Stomach (tissue), 9 donors: ENCODE data around the gene UHRF2. TPM values are rescaled to one million over a fixed set of nuclear protein-coding genes. Genes with fewer than 3 reads are reported as not detected.

Source experiments
- DNase-seq, 2 donors: peaks; one replicate each; pipeline versions ENCODE4 v3.0.0 to v3.0.0-alpha.2; 2013 to 2019
- H3K27ac ChIP-seq, 5 donors: fragments of 200-600 bp in 4 of 5; sonication (generic) in 4 of 5; one replicate each; pipeline ENCODE4 v1.5.1; 2013 to 2019; ENCODE audit warnings: mild to moderate bottlenecking in 1 of 5, moderate library complexity in 1 of 5
- H3K27me3 ChIP-seq, 3 donors: fragments of 200-600 bp; sonication (generic); one replicate each; pipeline ENCODE4 v1.5.1; 2017 to 2019; ENCODE audit warnings: mixed run types in 1 of 3
- H3K36me3 ChIP-seq, 4 donors: fragments of 200-600 bp; sonication (generic); 1 replicate in 3 of 4; 2 replicates in 1 of 4; pipeline ENCODE4 v1.5.1; 2016 to 2019
- H3K4me1 ChIP-seq, 4 donors: fragments of 200-600 bp; sonication (generic); one replicate each; pipeline ENCODE4 v1.5.1; 2016 to 2019
- H3K4me3 ChIP-seq, 4 donors: fragments of 200-600 bp; sonication (generic) in 3 of 4; one replicate each; pipeline ENCODE4 v1.5.1; 2016 to 2019; ENCODE audit warnings: mild to moderate bottlenecking in 1 of 4
- H3K9me3 ChIP-seq, 4 donors: fragments of 200-600 bp; sonication (generic); one replicate each; pipeline ENCODE4 v1.5.1; 2016 to 2019
- CTCF ChIP-seq, 7 experiments: fragments of 450-650 bp in 4 of 7; fragments of 200-600 bp in 3 of 7; sonication (generic) in 3 of 7; IDR thresholded peaks; one replicate each; pipeline ENCODE4 v1.5.1; 2016 to 2019; ENCODE audit warnings: antibody characterized with exemption in 7 of 7, control low read depth in 2 of 7, mild to moderate bottlenecking in 1 of 7
- EP300 ChIP-seq: sonication (generic); formaldehyde crosslinking; IDR thresholded peaks from one replicate; pipeline ENCODE4 v1.6.1; 2017; ENCODE audit warnings: antibody characterized with exemption
- POLR2A ChIP-seq, 4 donors: fragments of 450-650 bp; IDR thresholded peaks; one replicate each; pipeline ENCODE4 v1.6.1; 2016; ENCODE audit warnings: antibody characterized with exemption in 4 of 4, control low read depth in 2 of 4, mild to moderate bottlenecking in 1 of 4, moderate library complexity in 1 of 4
- POLR2AphosphoS5 ChIP-seq, 3 donors: sonication (generic); formaldehyde crosslinking; IDR thresholded peaks; one replicate each; pipeline ENCODE4 v1.6.1; 2016; ENCODE audit warnings: antibody characterized with exemption in 3 of 3
- WGBS, 5 donors: extraction: QIAGEN DNeasy Blood & Tissue Kit in 3 of 5; methylation state at CpG; one replicate each; pipeline versions ENCODE4 v1.1.5 to v1.1.7; 2013 to 2018; 5-methylcytosine and 5-hydroxymethylcytosine counted together
- intact Hi-C: fragments of 100-400 bp; cut with DNase I; formaldehyde crosslinking; loops from one replicate; pipeline ENCODE4 v1.15.1; 2023; ENCODE audit warnings: low total_unique reads
- polyA plus RNA-seq, 3 donors: library from polyadenylated mRNA; stranded (reverse); fragments of 200-250 nt; gene quantifications; one replicate each; pipeline ENCODE4 v1.2.3, GENCODE V29; 2013
- total RNA-seq, 5 donors: library from RNA; depleted of rRNA; stranded (reverse); fragments of >200 nt; gene quantifications; one replicate each; pipeline versions ENCODE4 v1.1.0 to v1.2.3, GENCODE V29; 2014 to 2016
- donor health status: healthy with polysubstance abuse.
- donor health status: Bipolar disorder and iron deficiency.
- donor health status: healthy.

The UHRF2 gene
- total and polyA plus RNA-seq, 8 donors, result 9.4 to 114 (median 49.3) TPM

GRCh38 chr9:6407778-6408177 is 5.2 kb upstream of the UHRF2 start:
- Histone ChIP-seq H3K27me3 (no peaks in the 10 kb centered on the region), H3K4me3 (no peak overlapping the region), H3K36me3 (no peaks in the 10 kb centered on the region), H3K9me3 (no peaks in the 10 kb centered on the region), H3K4me1 (peaks cover 0 to 8% (median 6%) of the 10 kb centered on the region in 4 donors), H3K27ac (no peak overlapping the region)
- DNase-seq, result no peak
- no peak for TF ChIP-seq POLR2A (IDR thresholded peaks at IDR 0.05)
- TF ChIP-seq EP300, result no peak
- TF ChIP-seq CTCF (IDR thresholded peaks at IDR 0.05), result no peak
- TF ChIP-seq POLR2AphosphoS5 (IDR thresholded peaks at IDR 0.05), result no peak
- 75 to 91% (median 83%) methylated on average over 2 of the region's 2 CpGs for WGBS, 5 donors
- intact Hi-C loops, result no loop called here

GRCh38 chr9:6408320-6408719 is 4.7 kb upstream of the UHRF2 start:
- no peak for DNase-seq
- Histone ChIP-seq H3K27me3 (no peaks in the 10 kb centered on the region), H3K36me3 (no peaks in the 10 kb centered on the region), H3K9me3 (no peaks in the 10 kb centered on the region), H3K4me3 (no peak overlapping the region), H3K27ac (no peak overlapping the region), H3K4me1 (peaks cover 0 to 8% (median 6%) of the 10 kb centered on the region in 4 donors)
- TF ChIP-seq EP300 (no peak), POLR2AphosphoS5 (IDR thresholded peaks at IDR 0.05) (no peak), CTCF (IDR thresholded peaks at IDR 0.05) (no peak), POLR2A (IDR thresholded peaks at IDR 0.05) (no peak)
- intact Hi-C loops, result no loop called here
- 82 to 91% (median 87%) methylated on average over 8 of the region's 8 CpGs for WGBS, 5 donors

- DNase-seq, result peak in 1 of 2 donors; percentile 23
- intact Hi-C loops, result no loop called here
- no peaks in the 10 kb centered on the region for H3K36me3 ChIP-seq
- peaks cover 3 to 13% (median 13%) of the 10 kb centered on the region in 4 donors for H3K4me1 ChIP-seq
- H3K4me3 ChIP-seq, result no peak overlapping the region
- no peaks in the 10 kb centered on the region for H3K27me3 ChIP-seq
- WGBS, 5 donors, result 76 to 87% (median 82%) methylated on average over 3 of the region's 3 CpGs
- H3K27ac ChIP-seq, result no peak overlapping the region
- H3K9me3 ChIP-seq, result no peaks in the 10 kb centered on the region
- TF ChIP-seq EP300, result no peak
- TF ChIP-seq POLR2A (IDR thresholded peaks at IDR 0.05), result no peak
- TF ChIP-seq CTCF (IDR thresholded peaks at IDR 0.05), result no peak
- TF ChIP-seq POLR2AphosphoS5 (IDR thresholded peaks at IDR 0.05), result no peak
Measured at GRCh38 chr9:6409811-6410210, 3.2 kb upstream of the UHRF2 start.

GRCh38 chr9:6410633-6411032 is 2.4 kb upstream of the UHRF2 start:
- WGBS, 5 donors, result 70 to 80% (median 77%) methylated on average over 4 of the region's 4 CpGs
- Histone ChIP-seq H3K4me1 (peaks cover 11 to 21% (median 20%) of the 10 kb centered on the region in 4 donors), H3K27ac (no peak overlapping the region), H3K27me3 (no peaks in the 10 kb centered on the region), H3K4me3 (no peak overlapping the region), H3K9me3 (no peaks in the 10 kb centered on the region), H3K36me3 (no peaks in the 10 kb centered on the region)
- intact Hi-C loops, result no loop called here
- no peak for DNase-seq
- no peak for TF ChIP-seq CTCF (IDR thresholded peaks at IDR 0.05)
- no peak for TF ChIP-seq EP300
- TF ChIP-seq POLR2A (IDR thresholded peaks at IDR 0.05), result no peak
- TF ChIP-seq POLR2AphosphoS5 (IDR thresholded peaks at IDR 0.05), result no peak
